SU-DHL-6 (cell line): ENCODE measurements around the gene ARL4D.
A peak's percentile ranks its signal among the peaks of the same experiment; 100 is the strongest.

Experiments used
- H2AFZ ChIP-seq: fragments of 200-600 bp; sonication (generic); 2 replicates; pipeline ENCODE4 v1.6.1; 2014; ENCODE audit warnings: low read depth, mild to moderate bottlenecking, moderate library complexity, mixed read lengths, antibody characterized with exemption, low read length; ENCODE audit not compliant: severe bottlenecking
- H3F3A ChIP-seq: fragments of 200-600 bp; shearing (Covaris generic); 2 replicates; pipeline ENCODE4 v1.6.0; 2016; ENCODE audit warnings: antibody characterized with exemption, mild to moderate bottlenecking; ENCODE audit not compliant: insufficient read depth
- H3K27ac ChIP-seq: fragments of 200-600 bp; sonication (generic); 2 replicates; pipeline ENCODE4 v1.5.1; 2016; ENCODE audit warnings: low read depth, mild to moderate bottlenecking, low read length, moderate library complexity, mixed read lengths
- H3K27me3 ChIP-seq: fragments of 200-600 bp; sonication (generic), shearing (Covaris generic); 2 replicates; pipeline ENCODE4 v1.6.0; 2014; ENCODE audit warnings: mild to moderate bottlenecking, low read length
- H3K36me3 ChIP-seq: fragments of 200-600 bp; sonication (generic); 2 replicates; pipeline ENCODE4 v1.6.1; 2014; ENCODE audit warnings: mild to moderate bottlenecking, low read length, mixed read lengths
- H3K4me2 ChIP-seq: fragments of 300-600, 200-600 bp; shearing (Covaris generic), sonication (generic); 2 replicates; pipeline ENCODE4 v1.6.0; 2014; ENCODE audit warnings: low read length, low read depth, mild to moderate bottlenecking; ENCODE audit not compliant: poor library complexity, severe bottlenecking
- H3K4me3 ChIP-seq: fragments of 200-600 bp; sonication (generic); 2 replicates; pipeline ENCODE4 v1.5.1; 2014; ENCODE audit warnings: antibody characterized with exemption, low read length, mild to moderate bottlenecking, mixed read lengths; ENCODE audit not compliant: insufficient read depth, poor library complexity, severe bottlenecking
- H3K79me2 ChIP-seq: fragments of 200-600 bp; sonication (generic); 2 replicates; pipeline ENCODE4 v1.6.1; 2014; ENCODE audit warnings: mild to moderate bottlenecking, low read length, moderate library complexity; ENCODE audit not compliant: insufficient read depth
- H3K9ac ChIP-seq: fragments of 200-600 bp; sonication (generic); 2 replicates; pipeline ENCODE4 v1.7.0; 2014; ENCODE audit warnings: mild to moderate bottlenecking, low read length
- H3K9me2 ChIP-seq: fragments of 200-600 bp; sonication (generic); replicated peaks from 2 replicates; pipeline ENCODE4 v1.6.1; 2014; ENCODE audit warnings: low read length; ENCODE audit not compliant: insufficient read depth
- H3K9me3 ChIP-seq: fragments of 200-600 bp; sonication (generic); 2 replicates; pipeline ENCODE4 v1.6.1; 2014; ENCODE audit warnings: low read length, mixed read lengths; ENCODE audit not compliant: insufficient read depth
- H4K20me1 ChIP-seq: fragments of 200-600 bp; sonication (generic); 2 replicates; pipeline ENCODE4 v1.6.1; 2014; ENCODE audit warnings: low read depth, mild to moderate bottlenecking, antibody characterized with exemption, low read length, moderate library complexity, mixed read lengths
- CTCF ChIP-seq: fragments of 200-600 bp; sonication (generic); IDR thresholded peaks from one replicate; pipeline ENCODE4 v1.5.1; 2017; ENCODE audit warnings: antibody characterized with exemption, mild to moderate bottlenecking, low read length, moderate library complexity; ENCODE audit not compliant: insufficient read depth, poor library complexity, severe bottlenecking
- EZH2phosphoT487 ChIP-seq: fragments of 200-600 bp; sonication (generic), shearing (Covaris generic); conservative IDR thresholded peaks from 2 replicates; pipeline ENCODE4 v1.6.1; 2018; ENCODE audit warnings: mild to moderate bottlenecking, antibody characterized with exemption, low read length, moderate library complexity, mixed read lengths

ARL4D gene

GRCh38 chr17:43398724-43399595 is at the start of gene ARL4D:
TSS of gene ARL4D (plus strand) at chr17:43398993. CDS start at chr17:43399733, 740 bp downstream.
- Histone ChIP-seq H3K27ac (no peak within 1 kb of the TSS), H3F3A (no peaks in the 10 kb centered on the region), H3K9ac (peak within 1 kb of the TSS; percentile 41), H3K36me3 (no peaks in the 10 kb centered on the region), H3K9me3 (no peaks in the 10 kb centered on the region), H3K4me3 (peak within 1 kb of the TSS; percentile 40), H3K27me3 (no peaks in the 10 kb centered on the region), H3K79me2 (no peaks in the 10 kb centered on the region), H3K4me2 (peak within 1 kb of the TSS; percentile 55), H3K9me2 (no peaks in the 10 kb centered on the region), H4K20me1 (no peaks in the 10 kb centered on the region), H2AFZ (peak within 1 kb of the TSS; percentile 83)
- TF ChIP-seq EZH2phosphoT487 (no peak), CTCF (no peak)

GRCh38 chr17:43349142-43349541 is 49.7 kb upstream of the ARL4D start:
- H3K36me3 ChIP-seq: no peaks in the 10 kb centered on the region
- H3K27me3 ChIP-seq: no peaks in the 10 kb centered on the region
- no peak overlapping the region for H2AFZ ChIP-seq
- H3K79me2 ChIP-seq: no peaks in the 10 kb centered on the region
- H3K9me2 ChIP-seq: no peaks in the 10 kb centered on the region
- H3F3A ChIP-seq: no peaks in the 10 kb centered on the region
- no peaks in the 10 kb centered on the region for H4K20me1 ChIP-seq
- TF ChIP-seq CTCF (no peak), EZH2phosphoT487 (no peak)
- H3K9ac ChIP-seq: no peak overlapping the region
- no peak overlapping the region for H3K27ac ChIP-seq
- no peak overlapping the region for H3K4me2 ChIP-seq
- peaks cover 33% of the 10 kb centered on the region; the same call in 1 of the 2 replicates for H3K9me3 ChIP-seq
- H3K4me3 ChIP-seq: no peak overlapping the region

- H3K9me2 ChIP-seq: no peaks in the 10 kb centered on the region
- no peak overlapping the region for H3K9ac ChIP-seq
- TF ChIP-seq CTCF (no peak), EZH2phosphoT487 (no peak)
- H3K27ac ChIP-seq: no peak overlapping the region
- H3K27me3 ChIP-seq: no peaks in the 10 kb centered on the region
- no peak overlapping the region for H3K4me2 ChIP-seq
- H4K20me1 ChIP-seq: no peaks in the 10 kb centered on the region
- H3K36me3 ChIP-seq: no peaks in the 10 kb centered on the region
- H3K4me3 ChIP-seq: no peak overlapping the region
- H3F3A ChIP-seq: no peaks in the 10 kb centered on the region
- H2AFZ ChIP-seq: no peak overlapping the region
- H3K79me2 ChIP-seq: no peaks in the 10 kb centered on the region
- H3K9me3 ChIP-seq: peaks cover 33% of the 10 kb centered on the region; the same call in 1 of the 2 replicates
These were observed 47.9 kb upstream of the ARL4D start for GRCh38 chr17:43350888-43351361.
